Duodenal mucosa (tissue), 2 donors: ENCODE measurements around the gene BMPR1A.

Experiments
- H3K27ac ChIP-seq: one replicate; pipeline ENCODE4 v1.7.0; 2013; ENCODE audit warnings: low read depth, low read length
- H3K27me3 ChIP-seq, 2 donors: one replicate each; pipeline ENCODE4 v1.7.0; 2013; ENCODE audit warnings: low read length in 2 of 2, control low read depth in 1 of 2; ENCODE audit not compliant: insufficient read depth in 2 of 2, control insufficient read depth in 1 of 2
- H3K36me3 ChIP-seq, 2 donors: one replicate each; pipeline ENCODE4 v1.7.0; 2013; ENCODE audit warnings: low read length in 2 of 2, control low read depth in 1 of 2; ENCODE audit not compliant: insufficient read depth in 2 of 2, control insufficient read depth in 1 of 2
- H3K4me1 ChIP-seq, 2 donors: one replicate each; pipeline ENCODE4 v1.7.0; 2013; ENCODE audit warnings: low read length in 2 of 2, control low read depth in 1 of 2; ENCODE audit not compliant: insufficient read depth in 2 of 2, control insufficient read depth in 1 of 2
- H3K4me3 ChIP-seq, 2 donors: one replicate each; pipeline ENCODE4 v1.7.0; 2013; ENCODE audit warnings: low read length in 2 of 2, low read depth in 1 of 2
- H3K9ac ChIP-seq, 2 donors: one replicate each; pipeline ENCODE4 v1.7.0; 2013; ENCODE audit warnings: low read length in 2 of 2, low read depth in 1 of 2
- H3K9me3 ChIP-seq, 2 donors: one replicate each; pipeline ENCODE4 v1.7.0; 2013; ENCODE audit warnings: low read length in 2 of 2, control low read depth in 1 of 2; ENCODE audit not compliant: control insufficient read depth in 1 of 2

Gene BMPR1A

DNA sequence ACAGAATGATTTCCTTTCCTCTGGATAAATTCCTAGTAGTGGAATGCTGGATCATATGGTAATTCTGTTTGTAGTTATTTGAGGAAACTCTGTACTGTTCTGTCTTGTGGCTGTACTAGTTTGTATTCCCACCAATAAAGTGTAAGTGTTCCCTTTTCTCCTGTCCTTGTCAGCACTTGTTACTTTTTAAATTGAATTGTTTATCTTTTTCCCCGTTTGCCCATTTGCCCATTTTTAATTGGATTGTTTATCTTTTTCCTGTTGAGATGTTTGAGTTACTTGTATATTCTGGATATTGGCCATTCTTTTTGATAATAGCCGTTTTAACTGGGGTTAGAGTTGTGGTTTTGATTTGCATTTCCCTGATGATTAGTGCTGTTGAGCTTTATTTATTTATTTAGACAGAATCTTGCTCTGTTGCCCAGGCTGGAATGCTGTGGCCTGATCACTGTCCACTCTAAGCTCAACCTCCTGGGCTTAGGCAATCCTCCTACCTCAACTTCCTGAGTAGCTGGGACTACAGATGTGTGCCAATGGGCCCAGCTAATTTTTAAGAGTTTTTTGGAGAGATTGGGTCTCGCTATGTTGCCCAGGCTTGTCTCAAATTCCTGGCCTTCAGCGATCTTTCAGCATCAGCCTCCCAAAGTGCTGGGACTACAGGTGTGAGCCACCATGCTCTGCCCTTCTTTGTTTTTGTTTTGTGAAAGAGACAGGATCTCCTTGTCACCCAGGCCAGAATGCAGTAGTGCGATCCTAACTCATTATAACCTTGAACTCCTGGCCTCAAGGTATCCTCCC is 23.0 kb downstream of the BMPR1A start:
- Histone ChIP-seq H3K9ac (no peak overlapping the region), H3K4me1 (peaks cover 0 to 12% of the 10 kb centered on the region in 2 donors), H3K27me3 (no peaks in the 10 kb centered on the region), H3K4me3 (no peak overlapping the region), H3K36me3 (no peaks in the 10 kb centered on the region), H3K27ac (no peak overlapping the region), H3K9me3 (no peaks in the 10 kb centered on the region)

- Histone ChIP-seq H3K27me3 (no peaks in the 10 kb centered on the region), H3K9me3 (no peaks in the 10 kb centered on the region), H3K36me3 (no peaks in the 10 kb centered on the region), H3K4me3 (no peak overlapping the region), H3K27ac (no peak overlapping the region), H3K9ac (no peak overlapping the region), H3K4me1 (peaks cover 12 to 13% of the 10 kb centered on the region in 2 donors)
These were observed 26.4 kb downstream of the BMPR1A start for GRCh38 chr10:86782701-86783418.

DNA sequence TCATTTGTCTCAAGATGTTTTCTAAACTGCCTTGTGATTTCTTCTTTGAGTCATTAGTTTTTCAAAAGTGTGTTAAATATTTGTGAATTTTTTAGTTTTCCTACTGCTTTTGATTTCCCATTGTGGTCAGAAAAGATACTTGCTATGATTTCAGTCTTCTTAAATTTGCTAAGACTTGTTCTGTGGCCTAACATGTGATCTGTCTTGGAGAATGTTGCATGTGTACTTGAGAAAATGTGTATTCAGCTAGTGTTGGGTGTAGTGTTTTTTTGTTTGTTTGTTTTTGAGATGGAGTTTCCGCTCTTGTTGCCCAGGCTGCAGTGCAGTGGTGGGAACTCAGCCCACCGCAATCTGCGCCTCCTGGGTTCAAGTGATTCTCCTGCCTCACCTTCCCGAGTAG is 28.6 kb downstream of the BMPR1A start:
- Histone ChIP-seq H3K9ac (no peak overlapping the region), H3K27ac (no peak overlapping the region), H3K9me3 (no peaks in the 10 kb centered on the region), H3K36me3 (no peaks in the 10 kb centered on the region), H3K4me1 (peaks cover 12 to 13% of the 10 kb centered on the region in 2 donors), H3K27me3 (no peaks in the 10 kb centered on the region), H3K4me3 (no peak overlapping the region)

GRCh38 chr10:86785968-86786367 is 29.5 kb downstream of the BMPR1A start:
- Histone ChIP-seq H3K4me1 (peaks cover 12 to 13% of the 10 kb centered on the region in 2 donors), H3K9ac (no peak overlapping the region), H3K27ac (no peak overlapping the region)

GRCh38 chr10:86786368-86786767 is 29.9 kb downstream of the BMPR1A start:
- H3K27ac ChIP-seq = no peak overlapping the region
- H3K4me3 ChIP-seq = no peak overlapping the region
- H3K36me3 ChIP-seq = no peaks in the 10 kb centered on the region
- H3K4me1 ChIP-seq = peaks cover 12 to 13% of the 10 kb centered on the region in 2 donors
- H3K9me3 ChIP-seq = no peaks in the 10 kb centered on the region
- peak overlapping the region in 1 of 2 donors; percentile 33 for H3K9ac ChIP-seq
- no peaks in the 10 kb centered on the region for H3K27me3 ChIP-seq

More at GRCh38 chr10:86785968-86786367, 29.5 kb downstream of the BMPR1A start:
- no peaks in the 10 kb centered on the region for H3K27me3 ChIP-seq
- no peaks in the 10 kb centered on the region for H3K36me3 ChIP-seq
- no peaks in the 10 kb centered on the region for H3K9me3 ChIP-seq
- H3K4me3 ChIP-seq = no peak overlapping the region

DNA sequence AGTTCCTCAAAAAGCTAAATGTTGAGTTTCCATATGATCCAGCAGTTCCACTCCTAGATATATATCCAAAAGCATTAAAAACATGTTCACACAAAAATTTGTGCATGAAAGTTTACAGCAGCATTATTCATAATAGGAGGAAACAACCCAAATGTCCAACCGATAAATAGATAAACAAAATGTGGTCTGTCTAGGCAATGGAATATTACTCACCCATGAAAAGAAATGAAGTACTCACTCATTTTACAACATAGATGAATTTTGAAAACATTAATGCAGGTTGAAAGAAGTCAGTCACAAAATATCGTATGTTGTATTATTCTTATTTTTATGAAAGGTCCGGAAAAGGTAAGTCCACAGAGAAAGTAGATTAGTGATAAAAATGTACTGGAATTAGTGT is 34.0 kb downstream of the BMPR1A start:
- peaks cover 10 to 13% of the 10 kb centered on the region in 2 donors for H3K4me1 ChIP-seq
- no peak overlapping the region for H3K9ac ChIP-seq
- no peaks in the 10 kb centered on the region for H3K9me3 ChIP-seq
- H3K27ac ChIP-seq = no peak overlapping the region
- H3K27me3 ChIP-seq = no peaks in the 10 kb centered on the region
- H3K4me3 ChIP-seq = no peak overlapping the region
- H3K36me3 ChIP-seq = no peaks in the 10 kb centered on the region

DNA sequence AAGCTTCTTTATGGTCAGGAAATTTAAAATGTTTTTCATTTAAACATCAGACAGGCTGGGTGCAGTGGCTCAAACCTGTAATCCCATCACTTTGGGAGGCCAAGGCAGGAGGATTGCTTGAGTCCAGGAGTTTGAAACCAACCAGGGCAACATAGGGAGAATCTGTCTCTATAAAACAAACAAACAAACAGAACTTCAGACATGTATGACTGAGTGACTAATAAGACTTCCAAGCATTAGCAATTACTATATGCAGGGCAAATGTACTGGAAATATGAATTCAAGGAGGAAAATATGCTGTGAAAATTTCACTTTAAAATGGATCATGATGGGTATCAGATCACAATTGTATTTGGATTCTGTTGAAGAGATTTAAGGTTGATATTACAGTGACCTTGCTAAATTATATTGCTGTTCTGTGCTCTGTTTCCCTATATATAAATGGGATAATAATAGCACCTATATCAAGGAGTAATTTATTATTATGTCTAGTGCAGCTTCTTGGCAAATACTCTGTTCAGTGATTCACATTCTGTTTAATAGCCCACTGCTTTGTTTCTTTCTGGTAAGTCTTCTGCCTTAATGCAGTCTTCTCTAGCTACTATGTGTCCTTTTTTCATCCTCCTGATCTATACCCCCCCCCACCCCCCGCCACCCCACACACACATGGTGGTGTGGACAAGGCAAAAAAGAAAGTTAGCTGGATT is 36.2 kb downstream of the BMPR1A start:
- Histone ChIP-seq H3K4me1 (no peaks in the 10 kb centered on the region), H3K4me3 (no peak overlapping the region), H3K27ac (no peak overlapping the region), H3K27me3 (no peaks in the 10 kb centered on the region), H3K9me3 (no peaks in the 10 kb centered on the region), H3K9ac (no peak overlapping the region), H3K36me3 (no peaks in the 10 kb centered on the region)

GRCh38 chr10:86793696-86794095 is 37.3 kb downstream of the BMPR1A start:
- Histone ChIP-seq H3K9ac (no peak overlapping the region), H3K4me3 (no peak overlapping the region), H3K27ac (no peak overlapping the region), H3K4me1 (no peaks in the 10 kb centered on the region), H3K9me3 (no peaks in the 10 kb centered on the region), H3K36me3 (no peaks in the 10 kb centered on the region), H3K27me3 (no peaks in the 10 kb centered on the region)

DNA sequence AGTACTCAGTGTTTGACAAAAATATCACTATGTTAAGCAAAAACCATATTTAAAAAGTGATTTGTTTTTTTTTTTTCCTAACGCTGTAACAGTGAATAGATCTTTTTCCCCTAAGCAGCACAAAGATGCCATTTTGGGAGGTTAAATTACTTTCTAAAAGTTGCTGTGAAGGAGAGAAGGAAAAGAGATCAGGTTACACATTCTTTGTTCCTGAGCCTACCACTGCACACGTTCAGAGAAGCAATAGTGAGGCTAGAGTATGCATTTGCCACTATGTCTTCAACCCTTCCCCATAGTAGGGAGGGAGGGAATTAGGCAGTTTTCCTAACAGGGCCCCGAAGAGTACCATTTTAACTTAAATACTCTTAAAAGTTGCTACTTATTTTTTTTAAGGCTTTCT is 38.9 kb downstream of the BMPR1A start:
- Histone ChIP-seq H3K4me3 (no peak overlapping the region), H3K27ac (no peak overlapping the region), H3K36me3 (no peaks in the 10 kb centered on the region), H3K27me3 (no peaks in the 10 kb centered on the region), H3K4me1 (no peaks in the 10 kb centered on the region), H3K9me3 (no peaks in the 10 kb centered on the region), H3K9ac (no peak overlapping the region)

DNA sequence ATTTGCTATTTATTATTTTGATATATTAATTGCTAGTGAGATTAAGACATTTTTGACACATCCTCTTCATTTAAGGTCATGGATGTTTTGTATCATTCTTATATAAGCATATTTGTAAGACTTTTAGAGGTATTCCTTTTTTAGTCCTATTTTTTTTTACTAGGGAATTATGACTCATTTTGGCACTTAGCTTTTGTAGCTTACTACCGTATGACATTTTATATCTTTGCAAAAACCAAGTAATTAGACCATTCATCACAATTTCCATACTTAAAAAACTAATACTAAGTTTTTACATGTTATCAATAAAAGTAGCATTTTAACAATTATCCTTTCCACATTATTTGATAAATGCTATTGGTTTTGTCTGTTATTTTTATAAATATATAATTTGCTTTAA is 41.6 kb downstream of the BMPR1A start:
- H3K27ac ChIP-seq = no peak overlapping the region
- no peaks in the 10 kb centered on the region for H3K4me1 ChIP-seq
- no peak overlapping the region for H3K4me3 ChIP-seq
- no peaks in the 10 kb centered on the region for H3K27me3 ChIP-seq
- no peaks in the 10 kb centered on the region for H3K9me3 ChIP-seq
- H3K36me3 ChIP-seq = no peaks in the 10 kb centered on the region
- H3K9ac ChIP-seq = no peak overlapping the region
